ENCODE measurements around the gene MRPL19. TPM values are rescaled to one million over a fixed set of nuclear protein-coding genes. Genes with fewer than 3 reads are reported as not detected.
"Not testable (repeated sequence)": the region's sequence is repeated elsewhere in the genome, so short reads cannot be mapped to it uniquely, and the experiment has no call there.

MRPL19 gene
- total RNA-seq, 1 experiment from 2014 or later = 85.9 TPM

GRCh38 chr2:75710220-75710576, 63.6 kb downstream of the MRPL19 start:
- no peak for DNase-seq
- Histone ChIP-seq H3K27ac (peak overlapping the region; percentile 90), H3K36me3 (0 out of 2 replicates have a peak, but pooled peaks cover under 1% of the 10 kb centered on the region), H3K27me3 (no peaks in the 10 kb centered on the region), H3K9me3 (replicated peaks) (no peaks in the 10 kb centered on the region), H3K4me3 (peak overlapping the region; percentile 70), H3K4me1 (peaks cover 26% of the 10 kb centered on the region)

GRCh38 chr2:75710577-75711253, 64.1 kb downstream of the MRPL19 start, which contains the start of gene GCFC2:
GCFC2 (minus strand) TSS chr2:75710915; CDS start chr2:75710855, 60 bp downstream.
- H3K4me1 ChIP-seq = peaks cover 24% of the 10 kb centered on the region
- peak within 1 kb of the TSS; percentile 90 for H3K27ac ChIP-seq
- no peaks in the 10 kb centered on the region for H3K27me3 ChIP-seq
- DNase-seq = peak; percentile 90 to 93
- H3K4me3 ChIP-seq = peak within 1 kb of the TSS; percentile 70
- no peaks in the 10 kb centered on the region for H3K9me3 ChIP-seq (replicated peaks)
- no peaks in the 10 kb centered on the region for H3K36me3 ChIP-seq

GRCh38 chr2:75711590-75711989, 65.0 kb downstream of the MRPL19 start:
- not testable (repeated sequence) for H3K27me3 ChIP-seq; DNase-seq; H3K9me3 ChIP-seq (replicated peaks); H3K36me3 ChIP-seq; H3K4me3 ChIP-seq; H3K27ac ChIP-seq
- H3K4me1 ChIP-seq = peaks cover 17% of the 10 kb centered on the region

- Histone ChIP-seq H3K27ac (no peak overlapping the region), H3K27me3 (no peaks in the 10 kb centered on the region), H3K4me1 (peaks cover 7% of the 10 kb centered on the region; the same call in 1 of the 2 replicates), H3K4me3 (no peak overlapping the region), H3K36me3 (no peaks in the 10 kb centered on the region), H3K9me3 (replicated peaks) (peaks cover 5% of the 10 kb centered on the region; the same call in 1 of the 2 replicates)
- no peak for DNase-seq
These were observed 69.8 kb downstream of the MRPL19 start for GRCh38 chr2:75716406-75716805.

- peaks cover 5% of the 10 kb centered on the region; the same call in 1 of the 2 replicates for H3K9me3 ChIP-seq (replicated peaks)
- H3K4me3 ChIP-seq = no peak overlapping the region
- peaks cover 4% of the 10 kb centered on the region; the same call in 1 of the 2 replicates for H3K4me1 ChIP-seq
- H3K27me3 ChIP-seq = peaks cover 4% of the 10 kb centered on the region; the same call in 1 of the 2 replicates
- H3K27ac ChIP-seq = no peak overlapping the region
- H3K36me3 ChIP-seq = no peaks in the 10 kb centered on the region
- no peak for DNase-seq
These were observed 73.0 kb downstream of the MRPL19 start for GRCh38 chr2:75719616-75720015.

GRCh38 chr2:75720525-75720924, 73.9 kb downstream of the MRPL19 start:
- Histone ChIP-seq H3K36me3 (no peaks in the 10 kb centered on the region), H3K27ac (no peak overlapping the region), H3K27me3 (peaks cover 4% of the 10 kb centered on the region; the same call in 1 of the 2 replicates), H3K9me3 (replicated peaks) (peaks cover 5% of the 10 kb centered on the region; the same call in 1 of the 2 replicates), H3K4me3 (no peak overlapping the region), H3K4me1 (no peaks in the 10 kb centered on the region)
- no peak for DNase-seq

- Histone ChIP-seq H3K4me1 (no peaks in the 10 kb centered on the region), H3K27ac (no peak overlapping the region), H3K27me3 (peaks cover 4% of the 10 kb centered on the region; the same call in 1 of the 2 replicates), H3K9me3 (replicated peaks) (peaks cover 5% of the 10 kb centered on the region; the same call in 1 of the 2 replicates), H3K36me3 (no peaks in the 10 kb centered on the region), H3K4me3 (no peak overlapping the region)
- no peak for DNase-seq
These were observed 76.1 kb downstream of the MRPL19 start for GRCh38 chr2:75722687-75723086.

GRCh38 chr2:75728614-75729419, 82.2 kb downstream of the MRPL19 start:
- Histone ChIP-seq H3K27me3 (no peaks in the 10 kb centered on the region), H3K27ac (peak overlapping the region; percentile 14), H3K4me3 (no peak overlapping the region), H3K9me3 (replicated peaks) (no peaks in the 10 kb centered on the region), H3K4me1 (peaks cover 16% of the 10 kb centered on the region), H3K36me3 (no peaks in the 10 kb centered on the region)
- DNase-seq = peak; percentile 46 to 78

GRCh38 chr2:75729861-75730260, 83.3 kb downstream of the MRPL19 start:
- Histone ChIP-seq H3K27ac (no peak overlapping the region), H3K27me3 (no peaks in the 10 kb centered on the region), H3K36me3 (no peaks in the 10 kb centered on the region), H3K4me1 (peaks cover 16% of the 10 kb centered on the region), H3K4me3 (no peak overlapping the region), H3K9me3 (replicated peaks) (no peaks in the 10 kb centered on the region)
- peak in 1 of 2 experiments; percentile 55 for DNase-seq

- Histone ChIP-seq H3K4me1 (no peaks in the 10 kb centered on the region), H3K27ac (no peak overlapping the region), H3K4me3 (no peak overlapping the region), H3K9me3 (replicated peaks) (no peaks in the 10 kb centered on the region), H3K36me3 (no peaks in the 10 kb centered on the region), H3K27me3 (peaks cover 7% of the 10 kb centered on the region; the same call in 1 of the 2 replicates)
- DNase-seq = no peak
These were observed 89.7 kb downstream of the MRPL19 start for GRCh38 chr2:75736276-75736675.

- Histone ChIP-seq H3K36me3 (no peaks in the 10 kb centered on the region), H3K4me3 (no peak overlapping the region), H3K9me3 (replicated peaks) (no peaks in the 10 kb centered on the region), H3K27me3 (peaks cover 7% of the 10 kb centered on the region; the same call in 1 of the 2 replicates), H3K27ac (no peak overlapping the region), H3K4me1 (no peaks in the 10 kb centered on the region)
- DNase-seq = no peak
These were observed 91.4 kb downstream of the MRPL19 start for GRCh38 chr2:75737961-75738360.

Other genes with a start within 250 kb of the MRPL19 start
- gene EVA1A, start 85.8 kb upstream of the MRPL19 start, total RNA-seq (2014; rRNA removed; shearing (Covaris generic)) = not detected in 2 replicates
- gene GCFC2, start 64.1 kb downstream of the MRPL19 start, total RNA-seq (2014; rRNA removed; shearing (Covaris generic)) = 28.1 and 41.1 TPM in 2 replicates

Measured in SJCRH30 (cell line).